K562 (cell line): ENCODE results near the gene RETN. TPM values are rescaled to one million over a fixed set of nuclear protein-coding genes. Genes with fewer than 3 reads are reported as not detected.
A peak's percentile ranks its signal among the peaks of the same experiment; 100 is the strongest.

ENCODE experiments used
- ATAC-seq: fragments of 200-7000 bp; cut with Tn5 transposase; 3 replicates; pipeline ENCODE4 v1.9.1; 2020; ENCODE audit warnings: moderate library complexity
- BruUV-seq: library from RNA; stranded (reverse); fragments of 400-500 nt; replicated peaks from 2 replicates; lab custom pipeline; 2021; lab: Mats Ljungman, UMichigan
- CTCF ChIA-PET: fragments of 300-600 bp; formaldehyde crosslinking; extraction: SDS; loops from one replicate; lab custom pipeline; 2021; ENCODE audit warnings: low intra/inter-chr PET ratio; lab: Yijun Ruan, JAX
- POLR2A ChIA-PET: fragments of 300-600, 350-650 bp; sonication (Branson Sonifier 250); formaldehyde crosslinking; extraction: SDS; loops from one replicate; lab custom pipeline; 2021; ENCODE audit warnings: antibody characterized with exemption, inconsistent platforms; lab: Yijun Ruan, JAX
- DNase-seq, 4 experiments: peaks; one replicate each; pipeline versions ENCODE4 v3.0.0 to v3.0.0-alpha.2; 2011 to 2018; ENCODE audit warnings: low spot score in 3 of 4, mixed read lengths in 3 of 4; ENCODE audit errors: extremely low read depth in 1 of 4
- FAIRE-seq: peaks from 2 replicates; lab custom pipeline; 2011; peaks lifted over from hg19 to GRCh38; lab: Jason Lieb, UNC
- H2AFZ ChIP-seq: 2 replicates; pipeline ENCODE4 v1.6.0; 2011; ENCODE audit warnings: low read depth, low read length, control low read depth, inconsistent platforms
- H3K27ac ChIP-seq: fragments of 200-600 bp; 3 replicates; pipeline ENCODE4 v1.8.0; 2011; ENCODE audit warnings: low read depth, mild to moderate bottlenecking, control low read depth, inconsistent platforms, low read length, moderate library complexity, mixed read lengths; ENCODE audit errors: extremely low read depth
- H3K27me3 ChIP-seq, 2 experiments: fragments of 300-600 bp in 1 of 2; 2 replicates in 1 of 2; 3 replicates in 1 of 2; pipeline versions ENCODE4 v1.6.0 to v1.8.0; 2011; ENCODE audit warnings: inconsistent platforms in 2 of 2, low read length in 2 of 2, mild to moderate bottlenecking in 1 of 2, mixed read lengths in 1 of 2, moderate library complexity in 1 of 2; ENCODE audit not compliant: control insufficient read depth in 2 of 2, insufficient read depth in 2 of 2
- H3K36me3 ChIP-seq: fragments of 300-600 bp; 3 replicates; pipeline ENCODE4 v1.8.0; 2011; ENCODE audit warnings: mild to moderate bottlenecking, low read length, inconsistent platforms; ENCODE audit not compliant: control insufficient read depth, insufficient read depth
- H3K4me1 ChIP-seq, 2 experiments: fragments of 200-600 bp in 1 of 2; replicated peaks in 1 of 2; 2 replicates in 1 of 2; 3 replicates in 1 of 2; pipeline versions ENCODE4 v1.5.1 to v1.8.0; 2011; ENCODE audit warnings: inconsistent platforms in 2 of 2, low read length in 2 of 2, mild to moderate bottlenecking in 1 of 2, mixed read lengths in 1 of 2, moderate library complexity in 1 of 2; ENCODE audit not compliant: control insufficient read depth in 2 of 2, insufficient read depth in 2 of 2
- H3K4me2 ChIP-seq: 2 replicates; pipeline ENCODE4 v1.6.1; 2011; ENCODE audit warnings: low read length, control low read depth, inconsistent platforms, mixed read lengths; ENCODE audit not compliant: insufficient read depth
- H3K4me3 ChIP-seq: fragments of 200-600 bp; sonication (generic), shearing (Covaris generic); 2 replicates; pipeline ENCODE4 v1.5.1; 2016; ENCODE audit warnings: control low read depth, inconsistent platforms
- H3K79me2 ChIP-seq: fragments of 200-600 bp; 3 replicates; pipeline ENCODE4 v1.8.0; 2011; ENCODE audit warnings: low read length, inconsistent platforms; ENCODE audit not compliant: control insufficient read depth, insufficient read depth
- H3K9ac ChIP-seq, 2 experiments: 2 replicates each; pipeline versions ENCODE4 v1.6.0 to v1.6.1; 2011; ENCODE audit warnings: low read depth in 2 of 2, low read length in 2 of 2, control low read depth in 1 of 2, inconsistent platforms in 1 of 2, mild to moderate bottlenecking in 1 of 2, mixed read lengths in 1 of 2; ENCODE audit not compliant: insufficient read depth in 1 of 2
- H3K9me1 ChIP-seq: one replicate; pipeline ENCODE4 v1.6.0; 2011; ENCODE audit warnings: inconsistent platforms, mild to moderate bottlenecking, low read length, moderate library complexity; ENCODE audit not compliant: control insufficient read depth, insufficient read depth
- H3K9me3 ChIP-seq: replicated peaks from 2 replicates; pipeline ENCODE4 v1.5.1; 2011; ENCODE audit warnings: low read depth, low read length, inconsistent platforms; ENCODE audit not compliant: control insufficient read depth, insufficient read depth
- H4K20me1 ChIP-seq: replicated peaks from 2 replicates; pipeline ENCODE4 v1.6.1; 2011; ENCODE audit warnings: low read length, inconsistent platforms, mixed read lengths; ENCODE audit not compliant: control insufficient read depth, insufficient read depth
- CREB1 ChIP-seq, 2 experiments: sonication (generic) in 1 of 2; formaldehyde crosslinking in 1 of 2; IDR thresholded peaks; 2 replicates each; pipeline versions ENCODE4 v1.6.1 to v1.8.0; 2012 to 2022; ENCODE audit warnings: inconsistent platforms in 1 of 2, mild to moderate bottlenecking in 1 of 2, missing genetic modification reagents in 1 of 2, moderate library complexity in 1 of 2
- CREM ChIP-seq: IDR thresholded peaks from 2 replicates; pipeline ENCODE4 v1.6.1; 2014; ENCODE audit warnings: antibody characterized with exemption, low read depth
- GTF2A2 ChIP-seq: IDR thresholded peaks from 2 replicates; pipeline ENCODE4 v1.6.1; 2016; ENCODE audit warnings: mild to moderate bottlenecking, missing genetic modification characterization, missing compliant biosample characterization
- WGBS: fragments of 100-300 bp; shearing (Covaris generic); methylation state at CpG from one replicate; pipeline ENCODE4 v1.1.6; 2016; ENCODE audit warnings: low coverage, mixed read lengths; ENCODE audit not compliant: insufficient coverage; ENCODE audit errors: missing lambda C conversion rate; 5-methylcytosine and 5-hydroxymethylcytosine counted together
- in situ Hi-C: fragments of 300-500 bp; cut with MboI; formaldehyde crosslinking; loops from 4 replicates; pipeline ENCODE4 v1.15.0; 2018; ENCODE audit warnings: inconsistent platforms, mixed read lengths
- intact Hi-C: fragments of 100-400 bp; cut with micrococcal nuclease; formaldehyde crosslinking; loops from 2 replicates; pipeline ENCODE4 v1.14.2; 2022
- polyA plus RNA-seq, 8 experiments: library from polyadenylated mRNA; depleted of rRNA in 4 of 8; stranded (reverse) in 5 of 8; unstranded in 3 of 8; fragments of >200 nt; fragmentation: Nextera tagmentation in 2 of 8; fragmentation: Illumina TruSeq in 1 of 8; extraction: Ambion mirVana in 2 of 8; extraction: Trizol in 1 of 8; gene quantifications; 2 replicates each; pipeline versions ENCODE4 v1.2.1 to v1.2.3, GENCODE V29; 2011 to 2014; ENCODE audit warnings: inconsistent platforms in 1 of 8, missing spikeins in 1 of 8
- total RNA-seq, 7 experiments: library from RNA; depleted of rRNA in 6 of 7; stranded (reverse); fragments of >200 nt in 6 of 7; fragmentation: Illumina TruSeq in 2 of 7; extraction: Trizol in 2 of 7; gene quantifications; 2 replicates each; pipeline versions ENCODE4 v1.2.1 to v1.2.3, GENCODE V29; 2011 to 2021; ENCODE audit warnings: low replicate concordance in 1 of 7
- TF ChIP-seq, protein P1 (sequence below), 2 experiments: IDR thresholded peaks; 2 replicates each; pipeline ENCODE4 v1.6.1; 2011; ENCODE audit warnings: borderline replicate concordance in 1 of 2, control low read depth in 1 of 2, low read depth in 1 of 2, low read length in 1 of 2, mild to moderate bottlenecking in 1 of 2, mixed read lengths in 1 of 2, moderate library complexity in 1 of 2; ENCODE audit not compliant: insufficient read depth in 1 of 2, insufficient read length in 1 of 2, poor library complexity in 1 of 2, severe bottlenecking in 1 of 2; ENCODE audit errors: extremely low read depth in 1 of 2
- TF ChIP-seq, protein P2 (sequence below): fragments of 450-650 bp; formaldehyde crosslinking; IDR thresholded peaks from 2 replicates; pipeline ENCODE4 v1.4.0; 2022; ENCODE audit warnings: missing genetic modification characterization

The RETN gene
- total and polyA plus RNA-seq, 9 of the 15 experiments (the other 6 are each of a cell fraction or from before 2014, with no cell fraction given): not detected

DNA sequence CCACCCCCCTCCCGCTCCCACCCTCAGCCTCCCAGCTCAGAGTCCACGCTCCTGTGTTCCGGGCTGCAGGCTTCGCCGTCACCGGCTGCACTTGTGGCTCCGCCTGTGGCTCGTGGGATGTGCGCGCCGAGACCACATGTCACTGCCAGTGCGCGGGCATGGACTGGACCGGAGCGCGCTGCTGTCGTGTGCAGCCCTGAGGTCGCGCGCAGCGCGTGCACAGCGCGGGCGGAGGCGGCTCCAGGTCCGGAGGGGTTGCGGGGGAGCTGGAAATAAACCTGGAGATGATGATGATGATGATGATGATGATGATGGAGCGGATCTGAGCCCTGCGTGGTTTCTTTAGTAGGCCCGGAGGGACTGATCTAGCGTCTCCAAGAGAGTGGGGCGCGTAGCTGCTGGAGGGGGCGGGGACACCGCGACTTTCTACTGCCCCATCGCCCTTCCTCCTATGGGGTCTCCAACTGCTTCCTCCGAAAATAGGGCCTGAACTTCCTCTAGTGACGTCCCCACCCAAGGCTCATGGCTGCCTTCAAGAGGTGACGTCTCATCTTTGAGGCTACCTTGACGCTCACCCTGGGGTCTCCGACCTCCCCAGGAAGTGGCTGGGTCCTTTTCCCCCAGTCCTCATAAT, 1.4 kb downstream of the RETN start (continued):
- TF ChIP-seq CREB1 (IDR thresholded peaks at IDR 0.05): no peak
- 0 out of 2 replicates have a peak, but pooled peaks have one; percentile 41 for TF ChIP-seq CREB1 (CRISPR knock-in tag; IDR thresholded peaks at IDR 0.05)
- TF ChIP-seq, protein P1, sequence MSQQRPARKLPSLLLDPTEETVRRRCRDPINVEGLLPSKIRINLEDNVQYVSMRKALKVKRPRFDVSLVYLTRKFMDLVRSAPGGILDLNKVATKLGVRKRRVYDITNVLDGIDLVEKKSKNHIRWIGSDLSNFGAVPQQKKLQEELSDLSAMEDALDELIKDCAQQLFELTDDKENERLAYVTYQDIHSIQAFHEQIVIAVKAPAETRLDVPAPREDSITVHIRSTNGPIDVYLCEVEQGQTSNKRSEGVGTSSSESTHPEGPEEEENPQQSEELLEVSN (IDR thresholded peaks at IDR 0.05; ENCODE audit: borderline replicate concordance in 1 of 2, extremely low read depth in 1 of 2, insufficient read depth in 1 of 2, insufficient read length in 1 of 2, low read depth in 1 of 2, low read length in 1 of 2, poor library complexity in 1 of 2, severe bottlenecking in 1 of 2): peak in 1 of 2 experiments; percentile 27
- TF ChIP-seq, all 486 proteins: peak for 5

DNA sequence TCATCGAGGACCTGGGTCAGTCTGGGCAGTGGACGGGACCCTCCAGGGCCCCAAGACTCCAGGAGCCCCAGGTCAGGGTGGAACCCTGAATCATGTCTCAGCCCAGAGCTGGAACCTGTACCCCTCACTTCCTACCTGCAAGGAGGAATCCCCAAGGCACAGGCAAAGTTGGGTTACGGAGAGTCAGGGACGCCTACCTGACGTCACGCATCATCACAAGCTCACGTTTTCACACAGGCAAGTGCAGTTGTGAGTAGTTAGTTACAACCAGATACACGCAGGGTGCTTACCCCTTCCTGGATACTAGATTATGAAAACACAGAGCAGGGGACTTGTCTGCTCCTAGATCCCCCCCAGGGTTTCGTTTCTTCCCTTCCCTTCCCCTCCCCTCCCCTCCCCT, 1.9 kb downstream of the RETN start:
- POLR2A ChIA-PET: no interaction called here
- Histone ChIP-seq H3K79me2 (no peaks in the 10 kb centered on the region), H3K27ac (no peak overlapping the region), H3K27me3 (peaks cover 19 to 39% of the 10 kb centered on the region in 2 experiments; a peak in 4 of 5 replicates), H3K4me3 (no peak overlapping the region), H3K4me1 (peaks cover 0 to 10% of the 10 kb centered on the region in 2 experiments; a peak in 2 of 5 replicates), H4K20me1 (no peaks in the 10 kb centered on the region), H2AFZ (no peak overlapping the region), H3K9ac (peak overlapping the region in 1 of 2 experiments; percentile 13; a peak in 1 of 4 replicates), H3K36me3 (no peaks in the 10 kb centered on the region), H3K4me2 (no peak overlapping the region; the same call in 1 of the 2 replicates), H3K9me3 (peaks cover 5% of the 10 kb centered on the region; the same call in 1 of the 2 replicates), H3K9me1 (no peaks in the 10 kb centered on the region)
- no TSS peak for BruUV-seq
- ATAC-seq (no peak), DNase-seq (no peak), FAIRE-seq (no peak)
- in situ Hi-C loops (no loop called here), intact Hi-C loops (no loop called here)
- TF ChIP-seq CREM: peak; percentile 33; the same call in 1 of the 2 replicates
- no peak for TF ChIP-seq GTF2A2 (tag)
- TF ChIP-seq, protein P2, sequence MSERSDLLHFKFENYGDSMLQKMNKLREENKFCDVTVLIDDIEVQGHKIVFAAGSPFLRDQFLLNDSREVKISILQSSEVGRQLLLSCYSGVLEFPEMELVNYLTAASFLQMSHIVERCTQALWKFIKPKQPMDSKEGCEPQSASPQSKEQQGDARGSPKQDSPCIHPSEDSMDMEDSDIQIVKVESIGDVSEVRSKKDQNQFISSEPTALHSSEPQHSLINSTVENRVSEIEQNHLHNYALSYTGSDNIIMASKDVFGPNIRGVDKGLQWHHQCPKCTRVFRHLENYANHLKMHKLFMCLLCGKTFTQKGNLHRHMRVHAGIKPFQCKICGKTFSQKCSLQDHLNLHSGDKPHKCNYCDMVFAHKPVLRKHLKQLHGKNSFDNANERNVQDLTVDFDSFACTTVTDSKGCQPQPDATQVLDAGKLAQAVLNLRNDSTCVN (CRISPR knock-in tag): no peak
- WGBS: 4% methylated on average over 7 of the region's 9 CpGs
- CTCF ChIA-PET: no interaction called here
